RWPE1 (cell line): ENCODE data around the gene BRAT1.

Source experiments
- CTCF ChIA-PET: fragments of 350-600 bp; sonication (Branson Sonifier 250); formaldehyde crosslinking; extraction: SDS; loops from one replicate; lab custom pipeline; 2021; lab: Yijun Ruan, JAX
- POLR2A ChIA-PET: fragments of 400-600 bp; formaldehyde crosslinking; extraction: SDS; loops from one replicate; lab custom pipeline; 2020; ENCODE audit warnings: antibody characterized with exemption; ENCODE audit not compliant: low non-redundant PET; lab: Yijun Ruan, JAX
- DNase-seq: peaks from one replicate; pipeline ENCODE4 v3.0.0; 2012; ENCODE audit warnings: low spot score
- H3K27ac ChIP-seq: fragments of 450-650 bp; 2 replicates; pipeline ENCODE4 v1.5.1; 2017
- CTCF ChIP-seq: fragments of 450-650 bp; conservative IDR thresholded peaks from 2 replicates; pipeline ENCODE4 v1.5.1; 2017; ENCODE audit warnings: low read depth, mild to moderate bottlenecking

BRAT1 gene

GRCh38 chr7:2517678-2518507, 37.4 kb downstream of the BRAT1 start:
- DNase-seq: no peak
- CTCF ChIA-PET: interaction anchor here (0.7 to 2.0 kb wide), 2 partner anchors 49 to 99 kb away, joined by 3 to 5 read pairs; no protein-coding TSS in a partner anchor
- TF ChIP-seq CTCF: no peak
- no peak overlapping the region; the same call in 1 of the 2 replicates for H3K27ac ChIP-seq
- POLR2A ChIA-PET: no interaction called here

- peak overlapping the region; percentile 10; the same call in 1 of the 2 replicates for H3K27ac ChIP-seq
- TF ChIP-seq CTCF: no peak
- CTCF ChIA-PET: interaction anchor here (0.7 to 2.0 kb wide), 2 partner anchors 48 to 1322 kb away, joined by 4 to 5 read pairs; no protein-coding TSS in a partner anchor
- POLR2A ChIA-PET: no interaction called here
- DNase-seq: peak; percentile 32
Observed at GRCh38 chr7:2517026-2517425, 38.3 kb downstream of the BRAT1 start.

- TF ChIP-seq CTCF: no peak
- DNase-seq: no peak
- ChIA-PET POLR2A (no interaction called here), CTCF (interaction anchor here (0.7 kb wide), 1 partner anchor 1321 kb away, joined by 4 read pairs; no protein-coding TSS in a partner anchor)
- no peak overlapping the region for H3K27ac ChIP-seq
Observed at GRCh38 chr7:2516194-2516555, 39.1 kb downstream of the BRAT1 start.

- no peak for DNase-seq
- ChIA-PET POLR2A (no interaction called here), CTCF (no interaction called here)
- no peak for TF ChIP-seq CTCF
- no peak overlapping the region for H3K27ac ChIP-seq
Observed at GRCh38 chr7:2515424-2516193, 39.7 kb downstream of the BRAT1 start.

GRCh38 chr7:2514473-2515423, 40.6 kb downstream of the BRAT1 start:
- POLR2A ChIA-PET: no interaction called here
- no peak for DNase-seq
- CTCF ChIA-PET: interaction anchor here (0.6 kb wide), 1 partner anchor 130 kb away, joined by 3 read pairs; no protein-coding TSS in a partner anchor
- H3K27ac ChIP-seq: no peak overlapping the region
- TF ChIP-seq CTCF: no peak
